Suprapubic skin (tissue), 4 donors: ENCODE measurements around the gene UTP3. TPM values are rescaled to one million over a fixed set of nuclear protein-coding genes. Genes with fewer than 3 reads are reported as not detected.

ENCODE experiments used
- DNase-seq, 2 donors: peaks; one replicate each; pipeline ENCODE4 v3.0.0-alpha.2; 2019; ENCODE audit warnings: low spot score in 2 of 2
- H3K27ac ChIP-seq: fragments of 200-600 bp; sonication (generic); one replicate; pipeline ENCODE4 v1.5.1; 2019
- H3K27me3 ChIP-seq: fragments of 200-600 bp; sonication (generic); one replicate; pipeline ENCODE4 v1.5.1; 2019
- H3K36me3 ChIP-seq: fragments of 200-600 bp; sonication (generic); one replicate; pipeline ENCODE4 v1.5.1; 2019
- H3K4me1 ChIP-seq: fragments of 200-600 bp; sonication (generic); one replicate; pipeline ENCODE4 v1.5.1; 2019
- H3K4me3 ChIP-seq: fragments of 200-600 bp; sonication (generic); one replicate; pipeline ENCODE4 v1.5.1; 2019; ENCODE audit warnings: mild to moderate bottlenecking
- H3K9me3 ChIP-seq: fragments of 200-600 bp; sonication (generic); one replicate; pipeline ENCODE4 v1.5.1; 2019
- CTCF ChIP-seq, 2 donors: fragments of 200-600 bp in 1 of 2; fragments of 450-650 bp in 1 of 2; sonication (generic) in 1 of 2; IDR thresholded peaks; one replicate each; pipeline ENCODE4 v1.5.1; 2016 to 2019; ENCODE audit warnings: antibody characterized with exemption in 2 of 2, mild to moderate bottlenecking in 1 of 2, moderate library complexity in 1 of 2
- EP300 ChIP-seq: sonication (generic); formaldehyde crosslinking; IDR thresholded peaks from one replicate; pipeline ENCODE4 v1.6.1; 2017; ENCODE audit warnings: antibody characterized with exemption
- POLR2A ChIP-seq, 2 donors: fragments of 450-650 bp; IDR thresholded peaks; one replicate each; pipeline ENCODE4 v1.6.1; 2017; ENCODE audit warnings: antibody characterized with exemption in 2 of 2, mild to moderate bottlenecking in 2 of 2, moderate library complexity in 2 of 2
- POLR2AphosphoS5 ChIP-seq, 3 donors: sonication (generic); formaldehyde crosslinking; IDR thresholded peaks; one replicate each; pipeline ENCODE4 v1.6.1; 2017; ENCODE audit warnings: antibody characterized with exemption in 3 of 3
- WGBS: methylation state at CpG from one replicate; pipeline ENCODE4 v1.1.5; 2018; 5-methylcytosine and 5-hydroxymethylcytosine counted together
- total RNA-seq, 4 donors: library from RNA; depleted of rRNA; stranded (reverse); fragments of >200 nt; gene quantifications; one replicate each; pipeline ENCODE4 v1.1.0, GENCODE V29; 2016

The UTP3 gene
- total RNA-seq, 4 donors from 2014 or later = 19.2 to 27.6 (median 22.6) TPM

- Histone ChIP-seq H3K4me1 (peaks cover 46% of the 10 kb centered on the region), H3K4me3 (peak overlapping the region; percentile 96), H3K27me3 (no peaks in the 10 kb centered on the region), H3K36me3 (no peaks in the 10 kb centered on the region), H3K27ac (peak overlapping the region; percentile 99), H3K9me3 (no peaks in the 10 kb centered on the region)
- TF ChIP-seq POLR2A (IDR thresholded peaks at IDR 0.05) = no peak
- no peak for TF ChIP-seq EP300
- peak in 1 of 2 donors; percentile 53 for TF ChIP-seq CTCF (IDR thresholded peaks at IDR 0.05)
- peak; percentile 87 to 91 for DNase-seq
- WGBS = 1% methylated on average over 26 of the region's 58 CpGs
These were observed 16.0 kb downstream of the UTP3 start for GRCh38 chr4:70704215-70704930.

DNA sequence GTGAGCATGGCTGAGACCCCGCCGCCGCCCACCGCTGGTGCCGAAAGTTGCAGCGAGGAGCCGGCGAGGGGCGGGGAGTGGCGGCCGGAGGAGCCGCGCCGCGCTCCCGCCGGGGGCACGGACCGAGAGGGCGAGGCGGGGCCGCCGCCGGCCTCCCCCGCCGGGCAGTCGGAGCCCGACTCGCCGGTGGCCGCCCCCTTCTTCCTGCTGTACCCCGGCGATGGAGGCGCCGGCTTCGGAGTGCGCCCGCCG is 16.5 kb downstream of the UTP3 start:
- peak overlapping the region; percentile 99 for H3K27ac ChIP-seq
- no peaks in the 10 kb centered on the region for H3K9me3 ChIP-seq
- no peaks in the 10 kb centered on the region for H3K36me3 ChIP-seq
- no CpG with 5 or more reads among the region's 39 CpGs for WGBS
- no peak for DNase-seq
- peak overlapping the region; percentile 96 for H3K4me3 ChIP-seq
- no peak for TF ChIP-seq CTCF (IDR thresholded peaks at IDR 0.05)
- TF ChIP-seq POLR2AphosphoS5 (IDR thresholded peaks at IDR 0.05) = no peak
- no peak for TF ChIP-seq POLR2A (IDR thresholded peaks at IDR 0.05)
- no peak for TF ChIP-seq EP300
- H3K27me3 ChIP-seq = no peaks in the 10 kb centered on the region
- H3K4me1 ChIP-seq = peaks cover 46% of the 10 kb centered on the region

GRCh38 chr4:70705183-70706043 is 17.1 kb downstream of the UTP3 start:
- H3K4me1 ChIP-seq = peaks cover 46% of the 10 kb centered on the region
- no peak for TF ChIP-seq CTCF (IDR thresholded peaks at IDR 0.05)
- peak in 2 of 3 donors; percentile 16 to 51 for TF ChIP-seq POLR2AphosphoS5 (IDR thresholded peaks at IDR 0.05)
- no peak for TF ChIP-seq EP300
- TF ChIP-seq POLR2A (IDR thresholded peaks at IDR 0.05) = peak in 1 of 2 donors; percentile 30
- H3K36me3 ChIP-seq = no peaks in the 10 kb centered on the region
- peak; percentile 83 to 86 for DNase-seq
- H3K9me3 ChIP-seq = no peaks in the 10 kb centered on the region
- H3K27me3 ChIP-seq = no peaks in the 10 kb centered on the region
- peak overlapping the region; percentile 99 for H3K27ac ChIP-seq
- H3K4me3 ChIP-seq = peak overlapping the region; percentile 96
- WGBS = 0% methylated on average over 12 of the region's 86 CpGs

- TF ChIP-seq EP300 (no peak), CTCF (IDR thresholded peaks at IDR 0.05) (no peak), POLR2A (IDR thresholded peaks at IDR 0.05) (no peak), POLR2AphosphoS5 (IDR thresholded peaks at IDR 0.05) (no peak)
- Histone ChIP-seq H3K4me1 (peaks cover 43% of the 10 kb centered on the region), H3K9me3 (no peaks in the 10 kb centered on the region), H3K27me3 (no peaks in the 10 kb centered on the region), H3K27ac (peak overlapping the region; percentile 99), H3K36me3 (no peaks in the 10 kb centered on the region), H3K4me3 (peak overlapping the region; percentile 96)
- WGBS = 5% methylated on average over 7 of the region's 7 CpGs
- no peak for DNase-seq
These were observed 17.7 kb downstream of the UTP3 start for GRCh38 chr4:70706044-70706461.

DNA sequence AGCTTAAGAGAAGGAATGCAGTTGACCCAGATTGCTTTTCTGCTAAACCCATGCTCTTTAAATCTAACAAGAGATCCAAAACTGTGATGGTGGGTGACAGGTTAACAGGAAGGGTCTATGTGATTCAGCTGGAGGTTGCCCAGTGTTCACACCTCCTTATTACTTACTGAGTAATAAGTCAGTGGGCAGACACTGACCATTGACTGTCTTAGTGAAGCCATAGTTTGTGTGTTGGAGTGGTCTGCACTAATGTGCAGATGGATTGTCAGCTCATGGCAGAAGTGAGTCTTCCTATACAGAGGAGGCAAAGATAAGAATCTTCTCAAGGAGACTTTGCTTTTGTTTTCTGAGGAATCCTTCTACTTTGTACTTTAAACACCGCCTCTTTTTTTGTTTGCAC is 18.2 kb downstream of the UTP3 start:
- Histone ChIP-seq H3K27ac (peak overlapping the region; percentile 99), H3K27me3 (no peaks in the 10 kb centered on the region), H3K9me3 (no peaks in the 10 kb centered on the region), H3K4me3 (peak overlapping the region; percentile 96), H3K36me3 (no peaks in the 10 kb centered on the region), H3K4me1 (peaks cover 45% of the 10 kb centered on the region)
- 54% methylated on average over 1 of the region's 1 CpG for WGBS
- DNase-seq = no peak
- TF ChIP-seq POLR2A (IDR thresholded peaks at IDR 0.05) (no peak), EP300 (no peak), POLR2AphosphoS5 (IDR thresholded peaks at IDR 0.05) (no peak), CTCF (IDR thresholded peaks at IDR 0.05) (no peak)
